Measurements from ENCODE around the gene NELL1. TPM values are rescaled to one million over a fixed set of nuclear protein-coding genes. Genes with fewer than 3 reads are reported as not detected.

Gene NELL1
- total RNA-seq, 1 experiment from 2014 or later = 0.22 TPM

DNA sequence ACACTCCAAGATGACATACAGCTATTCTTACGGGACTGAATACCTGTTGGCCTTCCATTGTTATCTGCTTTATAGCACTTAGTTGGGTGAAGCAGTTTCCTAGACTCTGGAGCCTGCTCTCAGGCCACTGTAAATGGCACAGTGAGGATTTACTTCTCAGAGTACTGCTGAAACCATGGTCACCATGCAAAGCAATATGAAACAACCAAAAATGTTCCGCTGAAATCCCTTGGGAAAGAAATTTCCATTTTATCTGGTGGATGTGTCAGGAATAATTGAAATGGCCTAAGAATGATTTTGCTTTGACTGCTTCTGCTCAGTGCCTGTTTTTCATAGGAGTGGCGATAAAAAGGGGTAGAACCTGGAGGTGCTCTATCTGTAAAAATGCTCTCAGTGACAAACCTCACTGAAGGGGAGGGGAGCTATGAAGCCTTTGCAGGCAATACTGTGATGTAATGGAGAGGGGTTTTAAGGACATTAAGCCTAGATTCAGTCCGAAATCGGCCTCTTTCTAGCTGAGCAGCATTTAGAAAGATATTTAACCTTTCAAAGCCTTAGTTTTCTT, 871.9 kb downstream of the NELL1 start:
- H3K4ac ChIP-seq (ENCODE audit: low read depth, low read length) = no peak overlapping the region
- no peak overlapping the region for H2BK20ac ChIP-seq (ENCODE audit: low read depth, low read length, poor library complexity, severe bottlenecking)
- Mint-ChIP-seq H3K27ac (no peak overlapping the region), H3K27me3 (ENCODE audit: low read depth) (no peaks in the 10 kb centered on the region), H3K4me3 (no peak overlapping the region), H3K36me3 (ENCODE audit: insufficient read depth in 1 of 3, low read depth in 3 of 3) (no peaks in the 10 kb centered on the region), H3K9me3 (no peaks in the 10 kb centered on the region), H3K4me1 (no peaks in the 10 kb centered on the region)
- WGBS (ENCODE audit: extremely low coverage, insufficient read length, low lambda C conversion rate) = no CpG with 5 or more reads among the region's 5 CpGs
- DNase-seq = no peak
- H3T11ph ChIP-seq (ENCODE audit: low read length) = no peak overlapping the region
- no peak overlapping the region for H2AK5ac ChIP-seq (ENCODE audit: insufficient read length, low read length)
- no peaks in the 10 kb centered on the region for H3K4me1 ChIP-seq (ENCODE audit: insufficient read depth, low read length)
- no peak overlapping the region for H3K4me2 ChIP-seq (ENCODE audit: insufficient read depth, insufficient read length, low read length)
- H2BK5ac ChIP-seq (ENCODE audit: insufficient read length, low read length) = no peak overlapping the region
- no peak overlapping the region for H2AFZ ChIP-seq (ENCODE audit: low read length)
- H2BK15ac ChIP-seq (ENCODE audit: low read depth, low read length) = no peak overlapping the region
- no peak overlapping the region for H4K8ac ChIP-seq (replicated peaks; ENCODE audit: insufficient read length, low read depth, low read length)
- H3K9me3 ChIP-seq (ENCODE audit: control insufficient read depth, low read depth, low read length) = no peaks in the 10 kb centered on the region
- no peak overlapping the region for H3K18ac ChIP-seq (ENCODE audit: insufficient read length, low read depth, low read length)
- H3K27me3 ChIP-seq (ENCODE audit: insufficient read depth, low read length) = no peaks in the 10 kb centered on the region
- TF ChIP-seq CTCF (conservative IDR thresholded peaks at IDR 0.05) = no peak
- H3K23ac ChIP-seq (ENCODE audit: insufficient read length, low read depth, low read length) = no peak overlapping the region
- no peaks in the 10 kb centered on the region for H3K23me2 ChIP-seq (ENCODE audit: insufficient read length, low read depth, low read length, poor library complexity, severe bottlenecking)
- H3K79me1 ChIP-seq (ENCODE audit: insufficient read depth, low read depth, low read length, poor library complexity, severe bottlenecking) = no peaks in the 10 kb centered on the region
- no peak overlapping the region for H2BK120ac ChIP-seq (ENCODE audit: low read depth, low read length, poor library complexity, severe bottlenecking)
- no peak overlapping the region for H3K27ac ChIP-seq (ENCODE audit: insufficient read length, low read depth, low read length)
- H3K14ac ChIP-seq (ENCODE audit: insufficient read depth, low read length) = no peak overlapping the region
- H4K20me1 ChIP-seq (ENCODE audit: control insufficient read depth, insufficient read depth, insufficient read length) = no peaks in the 10 kb centered on the region
- no peaks in the 10 kb centered on the region for H3K79me2 ChIP-seq (ENCODE audit: insufficient read depth, low read length)
- no peak overlapping the region for H2BK12ac ChIP-seq (ENCODE audit: insufficient read length, low read depth, low read length)
- H3K56ac ChIP-seq (ENCODE audit: insufficient read length, low read depth, low read length) = no peak overlapping the region
- no peak overlapping the region for H3K9ac ChIP-seq (ENCODE audit: extremely low read depth, insufficient read length, low read length)
- no peak overlapping the region for H4K91ac ChIP-seq (ENCODE audit: insufficient read length, low read depth, low read length)
- no peak overlapping the region for H4K5ac ChIP-seq (ENCODE audit: insufficient read length, low read depth, low read length)

All from H9 (cell line).